Measurements from ENCODE around the gene SOX4.

Gene SOX4

GRCh38 chr6:21639316-21639715 lies 45.8 kb downstream of the SOX4 start:
- Histone ChIP-seq H3K9ac (ENCODE audit: low read length) (no peak overlapping the region), H3K9me3 (ENCODE audit: low read length) (no peaks in the 10 kb centered on the region), H3K4me3 (ENCODE audit: low read depth, low read length, poor library complexity, severe bottlenecking) (no peak overlapping the region), H3K27ac (ENCODE audit: low read depth, low read length, poor library complexity, severe bottlenecking) (no peak overlapping the region), H3K4me2 (ENCODE audit: low read length) (no peak overlapping the region), H4K20me1 (ENCODE audit: insufficient read depth, low read length) (no peaks in the 10 kb centered on the region), H3K27me3 (ENCODE audit: insufficient read depth, low read length) (no peaks in the 10 kb centered on the region), H3K36me3 (ENCODE audit: insufficient read depth, low read length) (no peaks in the 10 kb centered on the region), H3F3A (ENCODE audit: insufficient read depth, low read length) (no peaks in the 10 kb centered on the region), H3K4me1 (ENCODE audit: insufficient read depth, low read length, severe bottlenecking) (no peaks in the 10 kb centered on the region), H2AFZ (ENCODE audit: low read length) (no peak overlapping the region), H3K9me2 (ENCODE audit: low read depth, low read length) (no peaks in the 10 kb centered on the region), H3K79me2 (ENCODE audit: insufficient read depth, low read length) (no peaks in the 10 kb centered on the region)
- no peak for TF ChIP-seq EZH2 (IDR thresholded peaks at IDR 0.05; ENCODE audit: borderline replicate concordance, low read length)
- TF ChIP-seq, protein P1, sequence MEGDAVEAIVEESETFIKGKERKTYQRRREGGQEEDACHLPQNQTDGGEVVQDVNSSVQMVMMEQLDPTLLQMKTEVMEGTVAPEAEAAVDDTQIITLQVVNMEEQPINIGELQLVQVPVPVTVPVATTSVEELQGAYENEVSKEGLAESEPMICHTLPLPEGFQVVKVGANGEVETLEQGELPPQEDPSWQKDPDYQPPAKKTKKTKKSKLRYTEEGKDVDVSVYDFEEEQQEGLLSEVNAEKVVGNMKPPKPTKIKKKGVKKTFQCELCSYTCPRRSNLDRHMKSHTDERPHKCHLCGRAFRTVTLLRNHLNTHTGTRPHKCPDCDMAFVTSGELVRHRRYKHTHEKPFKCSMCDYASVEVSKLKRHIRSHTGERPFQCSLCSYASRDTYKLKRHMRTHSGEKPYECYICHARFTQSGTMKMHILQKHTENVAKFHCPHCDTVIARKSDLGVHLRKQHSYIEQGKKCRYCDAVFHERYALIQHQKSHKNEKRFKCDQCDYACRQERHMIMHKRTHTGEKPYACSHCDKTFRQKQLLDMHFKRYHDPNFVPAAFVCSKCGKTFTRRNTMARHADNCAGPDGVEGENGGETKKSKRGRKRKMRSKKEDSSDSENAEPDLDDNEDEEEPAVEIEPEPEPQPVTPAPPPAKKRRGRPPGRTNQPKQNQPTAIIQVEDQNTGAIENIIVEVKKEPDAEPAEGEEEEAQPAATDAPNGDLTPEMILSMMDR (IDR thresholded peaks at IDR 0.05; ENCODE audit: low read length), result no peak
